ENCODE measurements around the gene DNAJC19.

- TF ChIP-seq CTCF (IDR thresholded peaks at IDR 0.05; ENCODE audit: insufficient read depth, low read length, poor library complexity, severe bottlenecking), result no peak
- TF ChIP-seq EZH2phosphoT487 (conservative IDR thresholded peaks at IDR 0.05; ENCODE audit: low read length), result no peak
These were observed 6.4 kb downstream of the DNAJC19 start for GRCh38 chr3:180983136-180983535.

Data from SU-DHL-6 (cell line).